ENCODE data around the gene DBT. TPM values are rescaled to one million over a fixed set of nuclear protein-coding genes. Genes with fewer than 3 reads are reported as not detected.
"Not testable (repeated sequence)": the region's sequence is repeated elsewhere in the genome, so short reads cannot be mapped to it uniquely, and the experiment has no call there.

The DBT gene
- total RNA-seq, 4 donors from 2014 or later: 6.4 to 15.2 (median 10.5) TPM

DNA sequence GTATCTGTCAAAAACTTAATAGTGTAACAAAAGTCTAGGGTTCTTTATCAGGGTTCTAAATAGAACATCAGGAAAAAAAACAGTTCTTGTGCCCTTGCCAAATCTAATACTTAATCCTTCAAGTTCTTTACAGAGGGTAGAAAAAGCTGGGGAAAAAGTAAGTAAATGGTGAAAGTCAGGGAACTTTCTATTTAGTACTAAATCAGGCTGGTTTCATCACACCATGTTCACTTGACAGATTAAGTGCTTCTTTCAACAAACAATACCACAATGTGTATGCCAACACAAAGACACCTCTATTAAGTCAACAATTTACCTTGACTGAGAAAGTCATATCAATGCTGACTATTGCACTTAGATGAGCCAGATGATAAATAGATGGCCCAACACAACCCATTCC, 9.7 kb downstream of the DBT start:
- Histone ChIP-seq H3K27me3 (no peaks in the 10 kb centered on the region), H3K36me3 (no peaks in the 10 kb centered on the region), H3K4me3 (no peak overlapping the region), H3K4me1 (no peaks in the 10 kb centered on the region), H3K9me3 (no peaks in the 10 kb centered on the region), H3K27ac (no peak overlapping the region)
- DNase-seq: no peak
- no peak for TF ChIP-seq POLR2A (IDR thresholded peaks at IDR 0.05)
- TF ChIP-seq, protein P1, sequence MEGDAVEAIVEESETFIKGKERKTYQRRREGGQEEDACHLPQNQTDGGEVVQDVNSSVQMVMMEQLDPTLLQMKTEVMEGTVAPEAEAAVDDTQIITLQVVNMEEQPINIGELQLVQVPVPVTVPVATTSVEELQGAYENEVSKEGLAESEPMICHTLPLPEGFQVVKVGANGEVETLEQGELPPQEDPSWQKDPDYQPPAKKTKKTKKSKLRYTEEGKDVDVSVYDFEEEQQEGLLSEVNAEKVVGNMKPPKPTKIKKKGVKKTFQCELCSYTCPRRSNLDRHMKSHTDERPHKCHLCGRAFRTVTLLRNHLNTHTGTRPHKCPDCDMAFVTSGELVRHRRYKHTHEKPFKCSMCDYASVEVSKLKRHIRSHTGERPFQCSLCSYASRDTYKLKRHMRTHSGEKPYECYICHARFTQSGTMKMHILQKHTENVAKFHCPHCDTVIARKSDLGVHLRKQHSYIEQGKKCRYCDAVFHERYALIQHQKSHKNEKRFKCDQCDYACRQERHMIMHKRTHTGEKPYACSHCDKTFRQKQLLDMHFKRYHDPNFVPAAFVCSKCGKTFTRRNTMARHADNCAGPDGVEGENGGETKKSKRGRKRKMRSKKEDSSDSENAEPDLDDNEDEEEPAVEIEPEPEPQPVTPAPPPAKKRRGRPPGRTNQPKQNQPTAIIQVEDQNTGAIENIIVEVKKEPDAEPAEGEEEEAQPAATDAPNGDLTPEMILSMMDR (IDR thresholded peaks at IDR 0.05): no peak
- intact Hi-C loops (cut with DNase I; ENCODE audit: low total_unique reads): no loop called here

- Histone ChIP-seq H3K27me3 (no peaks in the 10 kb centered on the region), H3K27ac (no peak overlapping the region), H3K4me1 (no peaks in the 10 kb centered on the region), H3K9me3 (no peaks in the 10 kb centered on the region), H3K4me3 (no peak overlapping the region), H3K36me3 (no peaks in the 10 kb centered on the region)
- no peak for DNase-seq
- intact Hi-C loops (cut with DNase I; ENCODE audit: low total_unique reads): no loop called here
- TF ChIP-seq, protein P1 (IDR thresholded peaks at IDR 0.05): no peak
- no peak for TF ChIP-seq POLR2A (IDR thresholded peaks at IDR 0.05)
These were observed 12.5 kb downstream of the DBT start for GRCh38 chr1:100237091-100237490.

DNA sequence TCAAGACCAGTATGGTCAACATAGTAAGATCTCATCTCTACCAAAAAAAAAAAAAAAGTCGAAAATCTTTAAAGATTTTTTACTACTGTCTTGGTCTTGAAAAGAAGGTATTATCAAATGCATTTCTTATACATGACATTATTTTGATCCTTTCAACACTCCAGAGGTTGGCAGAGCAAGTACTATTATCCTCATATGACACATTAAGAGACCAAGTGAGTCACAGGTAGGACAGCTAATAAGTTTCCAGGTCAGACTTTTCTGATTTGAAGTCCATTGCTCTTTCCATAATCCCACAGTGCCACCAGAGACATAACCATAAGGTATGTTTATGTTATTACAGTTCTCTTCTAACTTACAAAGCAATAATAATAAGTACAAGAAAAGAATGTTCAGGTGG, 15.2 kb downstream of the DBT start:
- no peak for TF ChIP-seq POLR2A (IDR thresholded peaks at IDR 0.05)
- TF ChIP-seq, protein P1 (IDR thresholded peaks at IDR 0.05): no peak
- intact Hi-C loops (cut with DNase I; ENCODE audit: low total_unique reads): no loop called here
- Histone ChIP-seq H3K4me1 (no peaks in the 10 kb centered on the region), H3K36me3 (no peaks in the 10 kb centered on the region), H3K27ac (no peak overlapping the region), H3K27me3 (no peaks in the 10 kb centered on the region), H3K9me3 (no peaks in the 10 kb centered on the region), H3K4me3 (no peak overlapping the region)
- DNase-seq: no peak

DNA sequence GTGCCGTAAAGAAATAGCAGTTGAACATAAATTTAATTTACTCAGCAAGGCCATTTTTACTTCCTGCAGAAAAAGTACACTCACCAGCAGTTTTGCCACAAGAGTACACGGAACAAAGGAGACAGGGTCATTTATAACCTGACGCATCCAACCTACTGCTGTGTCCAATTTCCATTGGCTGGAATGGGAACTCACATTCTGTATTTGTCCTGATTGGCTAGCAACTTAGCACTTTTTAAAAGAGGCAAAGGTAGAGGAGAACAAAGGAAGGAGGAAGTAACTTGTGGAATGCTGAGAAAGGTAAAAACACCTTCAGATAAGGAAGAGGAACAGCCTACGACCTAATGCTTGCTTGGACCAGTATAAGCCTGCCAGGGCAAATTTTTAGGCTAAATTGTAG, 16.1 kb downstream of the DBT start:
- H3K4me1 ChIP-seq; H3K27me3 ChIP-seq; H3K4me3 ChIP-seq; DNase-seq; intact Hi-C loops (cut with DNase I; ENCODE audit: low total_unique reads); H3K9me3 ChIP-seq; H3K36me3 ChIP-seq; H3K27ac ChIP-seq: not testable (repeated sequence)

GRCh38 chr1:100232156-100232555, 17.5 kb downstream of the DBT start:
- no peaks in the 10 kb centered on the region for H3K4me1 ChIP-seq
- no peaks in the 10 kb centered on the region for H3K27me3 ChIP-seq
- TF ChIP-seq, protein P1 (IDR thresholded peaks at IDR 0.05): no peak
- no peak for TF ChIP-seq POLR2A (IDR thresholded peaks at IDR 0.05)
- H3K36me3 ChIP-seq: no peaks in the 10 kb centered on the region
- no peak overlapping the region for H3K4me3 ChIP-seq
- intact Hi-C loops (cut with DNase I; ENCODE audit: low total_unique reads): no loop called here
- DNase-seq: no peak
- H3K27ac ChIP-seq: no peak overlapping the region
- H3K9me3 ChIP-seq: no peaks in the 10 kb centered on the region

DNA sequence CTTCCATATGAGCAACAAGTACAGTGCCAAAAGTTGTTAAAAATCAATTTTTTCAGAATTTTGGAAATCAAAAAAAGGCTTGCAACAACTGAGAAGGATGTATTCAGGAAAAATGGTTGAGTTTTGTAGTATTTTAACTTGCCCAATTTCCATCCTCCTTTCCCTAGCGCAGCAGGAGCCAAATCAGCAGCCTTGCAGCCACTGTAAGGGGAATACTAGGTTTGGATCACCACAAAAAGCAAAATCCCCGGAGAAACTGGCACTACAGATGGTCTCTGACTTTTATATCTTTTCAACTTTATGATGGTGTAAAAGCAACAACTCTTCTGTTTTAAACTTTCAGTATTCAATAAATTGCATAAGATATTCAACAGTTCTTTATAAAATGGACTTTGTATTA, 17.9 kb downstream of the DBT start:
- TF ChIP-seq POLR2A (IDR thresholded peaks at IDR 0.05): no peak
- TF ChIP-seq, protein P1 (IDR thresholded peaks at IDR 0.05): no peak
- Histone ChIP-seq H3K27me3 (no peaks in the 10 kb centered on the region), H3K27ac (no peak overlapping the region), H3K4me1 (no peaks in the 10 kb centered on the region), H3K36me3 (no peaks in the 10 kb centered on the region), H3K4me3 (no peak overlapping the region), H3K9me3 (no peaks in the 10 kb centered on the region)
- intact Hi-C loops (cut with DNase I; ENCODE audit: low total_unique reads): no loop called here
- no peak for DNase-seq
